HG02798 (cell line): Measurements from ENCODE around the gene CCM2L.

ENCODE experiments used
- ATAC-seq: cut with Tn5 transposase; IDR thresholded peaks from one replicate; pipeline ENCODE4 v1.9.1; 2021; ENCODE audit warnings: mild to moderate bottlenecking; ENCODE audit not compliant: unreplicated experiment, poor library complexity

CCM2L gene

DNA sequence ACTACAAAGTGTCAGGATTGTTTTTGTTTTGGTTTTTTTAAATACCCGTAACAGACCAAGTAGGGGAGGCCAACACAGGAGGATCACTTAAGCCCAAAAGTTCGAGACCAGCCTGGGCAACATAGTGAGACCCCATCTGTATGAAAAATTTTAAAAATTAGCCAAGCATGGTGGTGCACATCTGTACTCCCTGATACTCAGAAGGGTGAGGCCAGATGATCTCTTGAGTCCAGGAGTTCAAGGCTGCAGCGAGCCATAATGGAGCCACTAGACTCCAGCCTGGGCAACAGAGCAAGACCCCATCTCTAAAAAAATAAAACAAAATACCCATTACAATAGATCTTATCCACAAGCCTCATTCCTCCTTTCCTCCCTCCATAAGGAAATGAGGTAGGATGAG is 70.5 kb downstream of the CCM2L start:
- no peak for ATAC-seq
